K562 (cell line): ENCODE measurements around the gene ENG. TPM values are rescaled to one million over a fixed set of nuclear protein-coding genes. Genes with fewer than 3 reads are reported as not detected.
A peak's percentile ranks its signal among the peaks of the same experiment; 100 is the strongest.

Experiments
- ATAC-seq: fragments of 200-7000 bp; cut with Tn5 transposase; 3 replicates; pipeline ENCODE4 v1.9.1; 2020; ENCODE audit warnings: moderate library complexity
- BruUV-seq: library from RNA; stranded (reverse); fragments of 400-500 nt; replicated peaks from 2 replicates; lab custom pipeline; 2021; lab: Mats Ljungman, UMichigan
- CTCF ChIA-PET: fragments of 300-600 bp; formaldehyde crosslinking; extraction: SDS; loops from one replicate; lab custom pipeline; 2021; ENCODE audit warnings: low intra/inter-chr PET ratio; lab: Yijun Ruan, JAX
- POLR2A ChIA-PET: fragments of 300-600, 350-650 bp; sonication (Branson Sonifier 250); formaldehyde crosslinking; extraction: SDS; loops from one replicate; lab custom pipeline; 2021; ENCODE audit warnings: antibody characterized with exemption, inconsistent platforms; lab: Yijun Ruan, JAX
- DNase-seq, 4 experiments: peaks; one replicate each; pipeline versions ENCODE4 v3.0.0 to v3.0.0-alpha.2; 2011 to 2018; ENCODE audit warnings: low spot score in 3 of 4, mixed read lengths in 3 of 4; ENCODE audit errors: extremely low read depth in 1 of 4
- FAIRE-seq: peaks from 2 replicates; lab custom pipeline; 2011; peaks lifted over from hg19 to GRCh38; lab: Jason Lieb, UNC
- H2AFZ ChIP-seq: 2 replicates; pipeline ENCODE4 v1.6.0; 2011; ENCODE audit warnings: low read depth, low read length, control low read depth, inconsistent platforms
- H3K27ac ChIP-seq: fragments of 200-600 bp; 3 replicates; pipeline ENCODE4 v1.8.0; 2011; ENCODE audit warnings: low read depth, mild to moderate bottlenecking, control low read depth, inconsistent platforms, low read length, moderate library complexity, mixed read lengths; ENCODE audit errors: extremely low read depth
- H3K27me3 ChIP-seq, 2 experiments: fragments of 300-600 bp in 1 of 2; 2 replicates in 1 of 2; 3 replicates in 1 of 2; pipeline versions ENCODE4 v1.6.0 to v1.8.0; 2011; ENCODE audit warnings: inconsistent platforms in 2 of 2, low read length in 2 of 2, mild to moderate bottlenecking in 1 of 2, mixed read lengths in 1 of 2, moderate library complexity in 1 of 2; ENCODE audit not compliant: control insufficient read depth in 2 of 2, insufficient read depth in 2 of 2
- H3K36me3 ChIP-seq: fragments of 300-600 bp; 3 replicates; pipeline ENCODE4 v1.8.0; 2011; ENCODE audit warnings: mild to moderate bottlenecking, low read length, inconsistent platforms; ENCODE audit not compliant: control insufficient read depth, insufficient read depth
- H3K4me1 ChIP-seq, 2 experiments: fragments of 200-600 bp in 1 of 2; replicated peaks in 1 of 2; 2 replicates in 1 of 2; 3 replicates in 1 of 2; pipeline versions ENCODE4 v1.5.1 to v1.8.0; 2011; ENCODE audit warnings: inconsistent platforms in 2 of 2, low read length in 2 of 2, mild to moderate bottlenecking in 1 of 2, mixed read lengths in 1 of 2, moderate library complexity in 1 of 2; ENCODE audit not compliant: control insufficient read depth in 2 of 2, insufficient read depth in 2 of 2
- H3K4me2 ChIP-seq: 2 replicates; pipeline ENCODE4 v1.6.1; 2011; ENCODE audit warnings: low read length, control low read depth, inconsistent platforms, mixed read lengths; ENCODE audit not compliant: insufficient read depth
- H3K4me3 ChIP-seq: fragments of 200-600 bp; sonication (generic), shearing (Covaris generic); 2 replicates; pipeline ENCODE4 v1.5.1; 2016; ENCODE audit warnings: control low read depth, inconsistent platforms
- H3K79me2 ChIP-seq: fragments of 200-600 bp; 3 replicates; pipeline ENCODE4 v1.8.0; 2011; ENCODE audit warnings: low read length, inconsistent platforms; ENCODE audit not compliant: control insufficient read depth, insufficient read depth
- H3K9ac ChIP-seq, 2 experiments: 2 replicates each; pipeline versions ENCODE4 v1.6.0 to v1.6.1; 2011; ENCODE audit warnings: low read depth in 2 of 2, low read length in 2 of 2, control low read depth in 1 of 2, inconsistent platforms in 1 of 2, mild to moderate bottlenecking in 1 of 2, mixed read lengths in 1 of 2; ENCODE audit not compliant: insufficient read depth in 1 of 2
- H3K9me1 ChIP-seq: one replicate; pipeline ENCODE4 v1.6.0; 2011; ENCODE audit warnings: inconsistent platforms, mild to moderate bottlenecking, low read length, moderate library complexity; ENCODE audit not compliant: control insufficient read depth, insufficient read depth
- H3K9me3 ChIP-seq: replicated peaks from 2 replicates; pipeline ENCODE4 v1.5.1; 2011; ENCODE audit warnings: low read depth, low read length, inconsistent platforms; ENCODE audit not compliant: control insufficient read depth, insufficient read depth
- H4K20me1 ChIP-seq: replicated peaks from 2 replicates; pipeline ENCODE4 v1.6.1; 2011; ENCODE audit warnings: low read length, inconsistent platforms, mixed read lengths; ENCODE audit not compliant: control insufficient read depth, insufficient read depth
- EZH2 ChIP-seq: IDR thresholded peaks from 2 replicates; pipeline ENCODE4 v1.6.1; 2012; ENCODE audit warnings: low read depth, mild to moderate bottlenecking, inconsistent platforms, low read length, borderline replicate concordance
- MXI1 ChIP-seq: IDR thresholded peaks from 2 replicates; pipeline ENCODE4 v1.6.1; 2011; ENCODE audit warnings: low read depth, mild to moderate bottlenecking, improper control_type of control experiment, low read length
- MYNN ChIP-seq, 2 experiments: sonication (generic); formaldehyde crosslinking in 1 of 2; IDR thresholded peaks; 2 replicates each; pipeline versions ENCODE4 v1.5.0 to v1.6.1; 2016 to 2020; ENCODE audit warnings: antibody characterized with exemption in 1 of 2, missing genetic modification reagents in 1 of 2
- RFX1 ChIP-seq: fragments of 450-650 bp; IDR thresholded peaks from 2 replicates; pipeline ENCODE4 v1.6.1; 2016; ENCODE audit warnings: mild to moderate bottlenecking, moderate library complexity
- ZNF140 ChIP-seq: fragments of 250-450 bp; sonication (Bioruptor Pico); IDR thresholded peaks from 2 replicates; pipeline ENCODE4 v1.8.0; 2021; ENCODE audit warnings: moderate library complexity, mild to moderate bottlenecking, inconsistent platforms
- WGBS: fragments of 100-300 bp; shearing (Covaris generic); methylation state at CpG from one replicate; pipeline ENCODE4 v1.1.6; 2016; ENCODE audit warnings: low coverage, mixed read lengths; ENCODE audit not compliant: insufficient coverage; ENCODE audit errors: missing lambda C conversion rate; 5-methylcytosine and 5-hydroxymethylcytosine counted together
- in situ Hi-C: fragments of 300-500 bp; cut with MboI; formaldehyde crosslinking; loops from 4 replicates; pipeline ENCODE4 v1.15.0; 2018; ENCODE audit warnings: inconsistent platforms, mixed read lengths
- intact Hi-C: fragments of 100-400 bp; cut with micrococcal nuclease; formaldehyde crosslinking; loops from 2 replicates; pipeline ENCODE4 v1.14.2; 2022
- polyA plus RNA-seq, 8 experiments: library from polyadenylated mRNA; depleted of rRNA in 4 of 8; stranded (reverse) in 5 of 8; unstranded in 3 of 8; fragments of >200 nt; fragmentation: Nextera tagmentation in 2 of 8; fragmentation: Illumina TruSeq in 1 of 8; extraction: Ambion mirVana in 2 of 8; extraction: Trizol in 1 of 8; gene quantifications; 2 replicates each; pipeline versions ENCODE4 v1.2.1 to v1.2.3, GENCODE V29; 2011 to 2014; ENCODE audit warnings: inconsistent platforms in 1 of 8, missing spikeins in 1 of 8
- total RNA-seq, 7 experiments: library from RNA; depleted of rRNA in 6 of 7; stranded (reverse); fragments of >200 nt in 6 of 7; fragmentation: Illumina TruSeq in 2 of 7; extraction: Trizol in 2 of 7; gene quantifications; 2 replicates each; pipeline versions ENCODE4 v1.2.1 to v1.2.3, GENCODE V29; 2011 to 2021; ENCODE audit warnings: low replicate concordance in 1 of 7
- TF ChIP-seq, protein P1 (sequence below): fragments of 250-450 bp; sonication (Bioruptor Pico); IDR thresholded peaks from 2 replicates; pipeline ENCODE4 v1.8.0; 2022; ENCODE audit warnings: moderate library complexity, mild to moderate bottlenecking, inconsistent platforms
- TF ChIP-seq, protein P2 (sequence below): fragments of 200-800 bp; sonication (Bioruptor generic); IDR thresholded peaks from 2 replicates; pipeline ENCODE4 v1.6.1; 2017; ENCODE audit warnings: missing genetic modification characterization, missing compliant biosample characterization
- TF ChIP-seq, protein P3 (sequence below): sonication (generic); formaldehyde crosslinking; IDR thresholded peaks from 2 replicates; pipeline ENCODE4 v1.8.1; 2023; ENCODE audit warnings: mild to moderate bottlenecking, missing genetic modification reagents

Gene ENG
- total and polyA plus RNA-seq, 9 of the 15 experiments (the other 6 are each of a cell fraction or from before 2014, with no cell fraction given): 0.04 to 0.40 (median 0.14) TPM; not detected in 1

DNA sequence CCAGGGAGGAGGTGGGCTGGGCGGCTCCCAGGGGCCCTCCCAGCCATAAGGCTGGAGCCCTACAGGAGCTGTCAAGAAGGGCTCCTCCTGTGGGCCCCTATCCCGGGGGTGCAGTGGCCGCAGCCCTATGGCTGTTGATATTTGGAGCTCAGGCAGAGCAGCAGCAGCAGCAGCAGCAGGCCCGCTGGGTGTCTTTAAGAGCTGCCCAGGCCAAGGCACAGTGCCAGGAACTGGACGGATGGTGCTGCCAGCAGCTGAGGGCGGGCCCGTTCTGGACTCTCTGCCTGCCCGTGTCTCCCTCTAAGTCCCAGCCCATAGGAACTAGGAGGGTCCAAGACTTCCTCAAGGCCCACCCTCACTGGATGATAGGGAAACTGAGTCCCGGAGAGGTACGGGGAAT lies 19.4 kb upstream of the ENG start (continued):
- TF ChIP-seq, protein P1, sequence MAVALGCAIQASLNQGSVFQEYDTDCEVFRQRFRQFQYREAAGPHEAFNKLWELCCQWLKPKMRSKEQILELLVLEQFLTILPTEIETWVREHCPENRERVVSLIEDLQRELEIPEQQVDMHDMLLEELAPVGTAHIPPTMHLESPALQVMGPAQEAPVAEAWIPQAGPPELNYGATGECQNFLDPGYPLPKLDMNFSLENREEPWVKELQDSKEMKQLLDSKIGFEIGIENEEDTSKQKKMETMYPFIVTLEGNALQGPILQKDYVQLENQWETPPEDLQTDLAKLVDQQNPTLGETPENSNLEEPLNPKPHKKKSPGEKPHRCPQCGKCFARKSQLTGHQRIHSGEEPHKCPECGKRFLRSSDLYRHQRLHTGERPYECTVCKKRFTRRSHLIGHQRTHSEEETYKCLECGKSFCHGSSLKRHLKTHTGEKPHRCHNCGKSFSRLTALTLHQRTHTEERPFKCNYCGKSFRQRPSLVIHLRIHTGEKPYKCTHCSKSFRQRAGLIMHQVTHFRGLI (CRISPR knock-in tag): no peak
- TF ChIP-seq ZNF140 (CRISPR knock-in tag): no peak

DNA sequence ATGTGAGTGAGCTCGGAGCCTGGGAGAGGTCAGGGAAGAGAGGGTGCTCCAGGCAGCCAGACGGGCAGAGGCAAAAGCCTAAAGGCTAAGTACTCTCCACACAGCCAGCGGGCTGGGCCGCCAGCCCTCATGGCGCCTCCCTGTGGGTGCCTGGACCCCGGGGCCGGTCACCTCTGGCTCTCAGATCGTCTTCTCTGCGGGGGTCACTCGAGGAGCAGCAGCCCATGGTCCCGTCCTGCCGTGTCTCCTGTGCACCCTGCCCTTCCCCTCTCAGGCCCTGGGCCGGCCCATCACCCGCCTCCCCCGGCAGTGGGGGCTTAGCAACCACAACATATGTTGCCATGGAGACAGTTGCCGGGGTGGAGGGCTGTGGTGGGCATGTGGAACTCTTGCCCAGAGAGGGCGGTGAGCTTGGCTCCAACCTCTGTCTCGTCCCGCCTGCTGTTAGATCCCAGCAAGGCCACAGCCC lies 18.8 kb upstream of the ENG start:
- H4K20me1 ChIP-seq: no peaks in the 10 kb centered on the region
- H3K4me2 ChIP-seq: no peak overlapping the region
- H3K36me3 ChIP-seq: peaks cover 8% of the 10 kb centered on the region; the same call in 1 of the 3 replicates
- H3K9me1 ChIP-seq: no peaks in the 10 kb centered on the region
- intact Hi-C loops: loop anchor here (5.0 to 10.0 kb wide), 2 partner anchors 71 to 278 kb away; partner anchors contain the start of gene FPGS
- no peak for ATAC-seq
- H3K4me3 ChIP-seq: no peak overlapping the region
- peak overlapping the region in 1 of 2 experiments; percentile 18; a peak in 1 of 4 replicates for H3K9ac ChIP-seq
- in situ Hi-C loops: loop anchor here (5.0 to 10.0 kb wide), 3 partner anchors 66 to 278 kb away; partner anchors contain the start of gene TOR2A
- no peak for FAIRE-seq
- H3K79me2 ChIP-seq: peaks cover 12% of the 10 kb centered on the region; the same call in 2 of the 3 replicates
- ChIA-PET CTCF (interaction anchor here (0.6 kb wide), 1 partner anchor 172 kb away, joined by 3 read pairs; no protein-coding TSS in a partner anchor), POLR2A (interaction anchor here (0.9 to 2.4 kb wide), 3 partner anchors 9 to 16 kb away, joined by 3 to 9 read pairs (median 4); no protein-coding TSS in a partner anchor)
- peak in 1 of 4 experiments; percentile 34 for DNase-seq
- BruUV-seq: no TSS peak
- H3K27me3 ChIP-seq: no peaks in the 10 kb centered on the region
- H3K4me1 ChIP-seq: peaks cover 18 to 70% of the 10 kb centered on the region in 2 experiments; a peak in 4 of 5 replicates
- H2AFZ ChIP-seq: no peak overlapping the region
- H3K9me3 ChIP-seq: no peaks in the 10 kb centered on the region
- H3K27ac ChIP-seq: no peak overlapping the region
- WGBS: 72% methylated on average over 19 of the region's 19 CpGs
- peak; percentile 91 for TF ChIP-seq RFX1
- TF ChIP-seq, protein P2, sequence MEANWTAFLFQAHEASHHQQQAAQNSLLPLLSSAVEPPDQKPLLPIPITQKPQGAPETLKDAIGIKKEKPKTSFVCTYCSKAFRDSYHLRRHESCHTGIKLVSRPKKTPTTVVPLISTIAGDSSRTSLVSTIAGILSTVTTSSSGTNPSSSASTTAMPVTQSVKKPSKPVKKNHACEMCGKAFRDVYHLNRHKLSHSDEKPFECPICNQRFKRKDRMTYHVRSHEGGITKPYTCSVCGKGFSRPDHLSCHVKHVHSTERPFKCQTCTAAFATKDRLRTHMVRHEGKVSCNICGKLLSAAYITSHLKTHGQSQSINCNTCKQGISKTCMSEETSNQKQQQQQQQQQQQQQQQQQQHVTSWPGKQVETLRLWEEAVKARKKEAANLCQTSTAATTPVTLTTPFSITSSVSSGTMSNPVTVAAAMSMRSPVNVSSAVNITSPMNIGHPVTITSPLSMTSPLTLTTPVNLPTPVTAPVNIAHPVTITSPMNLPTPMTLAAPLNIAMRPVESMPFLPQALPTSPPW (CRISPR knock-in tag): 0 out of 2 replicates have a peak, but pooled peaks have one; percentile 12
- TF ChIP-seq EZH2: no peak
- TF ChIP-seq, protein P3, sequence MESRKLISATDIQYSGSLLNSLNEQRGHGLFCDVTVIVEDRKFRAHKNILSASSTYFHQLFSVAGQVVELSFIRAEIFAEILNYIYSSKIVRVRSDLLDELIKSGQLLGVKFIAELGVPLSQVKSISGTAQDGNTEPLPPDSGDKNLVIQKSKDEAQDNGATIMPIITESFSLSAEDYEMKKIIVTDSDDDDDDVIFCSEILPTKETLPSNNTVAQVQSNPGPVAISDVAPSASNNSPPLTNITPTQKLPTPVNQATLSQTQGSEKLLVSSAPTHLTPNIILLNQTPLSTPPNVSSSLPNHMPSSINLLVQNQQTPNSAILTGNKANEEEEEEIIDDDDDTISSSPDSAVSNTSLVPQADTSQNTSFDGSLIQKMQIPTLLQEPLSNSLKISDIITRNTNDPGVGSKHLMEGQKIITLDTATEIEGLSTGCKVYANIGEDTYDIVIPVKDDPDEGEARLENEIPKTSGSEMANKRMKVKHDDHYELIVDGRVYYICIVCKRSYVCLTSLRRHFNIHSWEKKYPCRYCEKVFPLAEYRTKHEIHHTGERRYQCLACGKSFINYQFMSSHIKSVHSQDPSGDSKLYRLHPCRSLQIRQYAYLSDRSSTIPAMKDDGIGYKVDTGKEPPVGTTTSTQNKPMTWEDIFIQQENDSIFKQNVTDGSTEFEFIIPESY (CRISPR knock-in tag): peak; percentile 97
- TF ChIP-seq MXI1: 0 out of 2 replicates have a peak, but pooled peaks have one; percentile 23
- TF ChIP-seq MYNN (IDR thresholded peaks at IDR 0.05): peak; percentile 93
- TF ChIP-seq MYNN (CRISPR knock-in tag; IDR thresholded peaks at IDR 0.05): no peak
